K562 (cell line): Measurements from ENCODE around the gene EMC9. TPM values are rescaled to one million over a fixed set of nuclear protein-coding genes. Genes with fewer than 3 reads are reported as not detected.

ENCODE experiments used
- ATAC-seq: fragments of 200-7000 bp; cut with Tn5 transposase; 3 replicates; pipeline ENCODE4 v1.9.1; 2020; ENCODE audit warnings: moderate library complexity
- BruUV-seq: library from RNA; stranded (reverse); fragments of 400-500 nt; replicated peaks from 2 replicates; lab custom pipeline; 2021; lab: Mats Ljungman, UMichigan
- CTCF ChIA-PET: fragments of 300-600 bp; formaldehyde crosslinking; extraction: SDS; loops from one replicate; lab custom pipeline; 2021; ENCODE audit warnings: low intra/inter-chr PET ratio; lab: Yijun Ruan, JAX
- POLR2A ChIA-PET: fragments of 300-600, 350-650 bp; sonication (Branson Sonifier 250); formaldehyde crosslinking; extraction: SDS; loops from one replicate; lab custom pipeline; 2021; ENCODE audit warnings: antibody characterized with exemption, inconsistent platforms; lab: Yijun Ruan, JAX
- DNase-seq, 4 experiments: peaks; one replicate each; pipeline versions ENCODE4 v3.0.0 to v3.0.0-alpha.2; 2011 to 2018; ENCODE audit warnings: low spot score in 3 of 4, mixed read lengths in 3 of 4; ENCODE audit errors: extremely low read depth in 1 of 4
- FAIRE-seq: peaks from 2 replicates; lab custom pipeline; 2011; peaks lifted over from hg19 to GRCh38; lab: Jason Lieb, UNC
- H2AFZ ChIP-seq: 2 replicates; pipeline ENCODE4 v1.6.0; 2011; ENCODE audit warnings: low read depth, low read length, control low read depth, inconsistent platforms
- H3K27ac ChIP-seq: fragments of 200-600 bp; 3 replicates; pipeline ENCODE4 v1.8.0; 2011; ENCODE audit warnings: low read depth, mild to moderate bottlenecking, control low read depth, inconsistent platforms, low read length, moderate library complexity, mixed read lengths; ENCODE audit errors: extremely low read depth
- H3K27me3 ChIP-seq, 2 experiments: fragments of 300-600 bp in 1 of 2; 2 replicates in 1 of 2; 3 replicates in 1 of 2; pipeline versions ENCODE4 v1.6.0 to v1.8.0; 2011; ENCODE audit warnings: inconsistent platforms in 2 of 2, low read length in 2 of 2, mild to moderate bottlenecking in 1 of 2, mixed read lengths in 1 of 2, moderate library complexity in 1 of 2; ENCODE audit not compliant: control insufficient read depth in 2 of 2, insufficient read depth in 2 of 2
- H3K36me3 ChIP-seq: fragments of 300-600 bp; 3 replicates; pipeline ENCODE4 v1.8.0; 2011; ENCODE audit warnings: mild to moderate bottlenecking, low read length, inconsistent platforms; ENCODE audit not compliant: control insufficient read depth, insufficient read depth
- H3K4me1 ChIP-seq, 2 experiments: fragments of 200-600 bp in 1 of 2; replicated peaks in 1 of 2; 2 replicates in 1 of 2; 3 replicates in 1 of 2; pipeline versions ENCODE4 v1.5.1 to v1.8.0; 2011; ENCODE audit warnings: inconsistent platforms in 2 of 2, low read length in 2 of 2, mild to moderate bottlenecking in 1 of 2, mixed read lengths in 1 of 2, moderate library complexity in 1 of 2; ENCODE audit not compliant: control insufficient read depth in 2 of 2, insufficient read depth in 2 of 2
- H3K4me2 ChIP-seq: 2 replicates; pipeline ENCODE4 v1.6.1; 2011; ENCODE audit warnings: low read length, control low read depth, inconsistent platforms, mixed read lengths; ENCODE audit not compliant: insufficient read depth
- H3K4me3 ChIP-seq: fragments of 200-600 bp; sonication (generic), shearing (Covaris generic); 2 replicates; pipeline ENCODE4 v1.5.1; 2016; ENCODE audit warnings: control low read depth, inconsistent platforms
- H3K79me2 ChIP-seq: fragments of 200-600 bp; 3 replicates; pipeline ENCODE4 v1.8.0; 2011; ENCODE audit warnings: low read length, inconsistent platforms; ENCODE audit not compliant: control insufficient read depth, insufficient read depth
- H3K9ac ChIP-seq, 2 experiments: 2 replicates each; pipeline versions ENCODE4 v1.6.0 to v1.6.1; 2011; ENCODE audit warnings: low read depth in 2 of 2, low read length in 2 of 2, control low read depth in 1 of 2, inconsistent platforms in 1 of 2, mild to moderate bottlenecking in 1 of 2, mixed read lengths in 1 of 2; ENCODE audit not compliant: insufficient read depth in 1 of 2
- H3K9me1 ChIP-seq: one replicate; pipeline ENCODE4 v1.6.0; 2011; ENCODE audit warnings: inconsistent platforms, mild to moderate bottlenecking, low read length, moderate library complexity; ENCODE audit not compliant: control insufficient read depth, insufficient read depth
- H3K9me3 ChIP-seq: replicated peaks from 2 replicates; pipeline ENCODE4 v1.5.1; 2011; ENCODE audit warnings: low read depth, low read length, inconsistent platforms; ENCODE audit not compliant: control insufficient read depth, insufficient read depth
- H4K20me1 ChIP-seq: replicated peaks from 2 replicates; pipeline ENCODE4 v1.6.1; 2011; ENCODE audit warnings: low read length, inconsistent platforms, mixed read lengths; ENCODE audit not compliant: control insufficient read depth, insufficient read depth
- AFF4 ChIP-seq: sonication (generic); formaldehyde crosslinking; IDR thresholded peaks from 2 replicates; pipeline ENCODE4 v1.8.0; 2023; ENCODE audit warnings: mild to moderate bottlenecking, missing genetic modification reagents
- CREM ChIP-seq: IDR thresholded peaks from 2 replicates; pipeline ENCODE4 v1.6.1; 2014; ENCODE audit warnings: antibody characterized with exemption, low read depth
- ELF2 ChIP-seq: fragments of 250-450 bp; sonication (Bioruptor Pico); IDR thresholded peaks from 2 replicates; pipeline ENCODE4 v1.5.0; 2021; ENCODE audit warnings: mild to moderate bottlenecking
- KDM4B ChIP-seq, 2 experiments: fragments of 450-650 bp in 1 of 2; sonication (generic) in 1 of 2; IDR thresholded peaks; 2 replicates each; pipeline ENCODE4 v1.6.1; 2016 to 2017; ENCODE audit warnings: borderline replicate concordance in 2 of 2, antibody characterized with exemption in 1 of 2, low read depth in 1 of 2, mild to moderate bottlenecking in 1 of 2
- POLR2AphosphoS2 ChIP-seq: IDR thresholded peaks from 2 replicates; pipeline ENCODE4 v1.6.1; 2012; ENCODE audit warnings: low read length, improper control_type of control experiment
- RBM17 ChIP-seq: fragments of 200-400 bp; formaldehyde crosslinking; IDR thresholded peaks from 2 replicates; pipeline ENCODE4 v1.6.1; 2017; ENCODE audit warnings: low read depth, mild to moderate bottlenecking, low read length, borderline replicate concordance
- SAP30 ChIP-seq: fragments of 200-600 bp; sonication (generic); IDR thresholded peaks from 2 replicates; pipeline ENCODE4 v1.6.1; 2012; ENCODE audit warnings: borderline replicate concordance, low read depth, mild to moderate bottlenecking, moderate library complexity, low read length, control low read depth, inconsistent platforms; ENCODE audit not compliant: insufficient read depth, poor library complexity, severe bottlenecking
- WGBS: fragments of 100-300 bp; shearing (Covaris generic); methylation state at CpG from one replicate; pipeline ENCODE4 v1.1.6; 2016; ENCODE audit warnings: low coverage, mixed read lengths; ENCODE audit not compliant: insufficient coverage; ENCODE audit errors: missing lambda C conversion rate; 5-methylcytosine and 5-hydroxymethylcytosine counted together
- in situ Hi-C: fragments of 300-500 bp; cut with MboI; formaldehyde crosslinking; loops from 4 replicates; pipeline ENCODE4 v1.15.0; 2018; ENCODE audit warnings: inconsistent platforms, mixed read lengths
- intact Hi-C: fragments of 100-400 bp; cut with micrococcal nuclease; formaldehyde crosslinking; loops from 2 replicates; pipeline ENCODE4 v1.14.2; 2022
- polyA plus RNA-seq, 8 experiments: library from polyadenylated mRNA; depleted of rRNA in 4 of 8; stranded (reverse) in 5 of 8; unstranded in 3 of 8; fragments of >200 nt; fragmentation: Nextera tagmentation in 2 of 8; fragmentation: Illumina TruSeq in 1 of 8; extraction: Ambion mirVana in 2 of 8; extraction: Trizol in 1 of 8; gene quantifications; 2 replicates each; pipeline versions ENCODE4 v1.2.1 to v1.2.3, GENCODE V29; 2011 to 2014; ENCODE audit warnings: inconsistent platforms in 1 of 8, missing spikeins in 1 of 8
- total RNA-seq, 7 experiments: library from RNA; depleted of rRNA in 6 of 7; stranded (reverse); fragments of >200 nt in 6 of 7; fragmentation: Illumina TruSeq in 2 of 7; extraction: Trizol in 2 of 7; gene quantifications; 2 replicates each; pipeline versions ENCODE4 v1.2.1 to v1.2.3, GENCODE V29; 2011 to 2021; ENCODE audit warnings: low replicate concordance in 1 of 7

The EMC9 gene
- total and polyA plus RNA-seq, 9 of the 15 experiments (the other 6 are each of a cell fraction or from before 2014, with no cell fraction given): 3.1 to 13.2 (median 7.8) TPM

- H2AFZ ChIP-seq: peak within 1 kb of the TSS; percentile 76
- peaks cover 24% of the 10 kb centered on the region for H3K79me2 ChIP-seq
- peaks cover 9% of the 10 kb centered on the region; the same call in 1 of the 2 replicates for H4K20me1 ChIP-seq
- ChIA-PET CTCF (no interaction called here), POLR2A (interaction anchor here (0.6 to 1.3 kb wide), 8 partner anchors 10 to 112 kb away, joined by 3 to 9 read pairs (median 4); partner anchors contain the start of genes DHRS1, IRF9, NOP9 and TINF2)
- WGBS: under 1% methylated on average over 35 of the region's 65 CpGs
- no peaks in the 10 kb centered on the region for H3K27me3 ChIP-seq
- H3K9me3 ChIP-seq: no peaks in the 10 kb centered on the region
- H3K27ac ChIP-seq: peak within 1 kb of the TSS; percentile 65
- peak within 1 kb of the TSS; percentile 87 for H3K4me2 ChIP-seq
- FAIRE-seq (peak; percentile 95), DNase-seq (peak; percentile 87 to 96 (median 92)), ATAC-seq (peak; percentile 96)
- in situ Hi-C loops (no loop called here), intact Hi-C loops (no loop called here)
- H3K9me1 ChIP-seq: peaks cover 3% of the 10 kb centered on the region
- H3K4me1 ChIP-seq: peaks cover 0 to 21% of the 10 kb centered on the region in 2 experiments; a peak in 3 of 5 replicates
- peak within 1 kb of the TSS; percentile 71 for H3K4me3 ChIP-seq
- H3K9ac ChIP-seq: peak within 1 kb of the TSS; percentile 87 to 91
- no TSS peak for BruUV-seq
- peaks cover 68% of the 10 kb centered on the region; the same call in 2 of the 3 replicates for H3K36me3 ChIP-seq
- peak; percentile 78 for TF ChIP-seq CREM
- TF ChIP-seq SAP30: peak; percentile 97
- peak; percentile 91; the same call in 1 of the 2 replicates for TF ChIP-seq POLR2AphosphoS2
- TF ChIP-seq RBM17: no peak
- peak; percentile 16; the same call in 1 of the 2 replicates for TF ChIP-seq AFF4 (CRISPR knock-in tag)
- 0 out of 2 replicates have a peak, but pooled peaks have one; percentile 69 for TF ChIP-seq ELF2 (CRISPR knock-in tag)
- TF ChIP-seq KDM4B (IDR thresholded peaks at IDR 0.05; ENCODE audit: borderline replicate concordance in 2 of 2, low read depth in 1 of 2): peak in 1 of 2 experiments; percentile 86; a peak in 2 of 4 replicates
Measured at GRCh38 chr14:24188251-24189058, 47.1 kb upstream of the EMC9 start, which contains the start of gene IPO4. Gene IPO4, minus strand, starts transcription at chr14:24188816. Its CDS starts 29 bp downstream, at chr14:24188787.
